Measurements from ENCODE around the gene MAP4K2. TPM values are rescaled to one million over a fixed set of nuclear protein-coding genes. Genes with fewer than 3 reads are reported as not detected.

The MAP4K2 gene
- polyA plus RNA-seq, 3 donors from 2014 or later, result 9.2 to 16.4 (median 15.9) TPM

- DNase-seq, result no peak
- Mint-ChIP-seq H3K9me3 (no peaks in the 10 kb centered on the region), H3K4me1 (peaks cover 70 to 95% of the 10 kb centered on the region in 2 donors), H3K4me3 (no peak overlapping the region), H3K27ac (peak overlapping the region in 5 of 6 donors; percentile 20 to 80 (median 64)), H3K36me3 (peaks cover 34 to 84% (median 78%) of the 10 kb centered on the region in 3 donors), H3K27me3 (ENCODE audit: low read depth in 3 of 3) (peaks cover 13 to 37% (median 21%) of the 10 kb centered on the region in 3 donors)
Observed at GRCh38 chr11:64771861-64772260, 31.2 kb downstream of the MAP4K2 start.

- Mint-ChIP-seq H3K36me3 (peaks cover 35 to 78% (median 67%) of the 10 kb centered on the region in 3 donors), H3K27me3 (ENCODE audit: low read depth in 3 of 3) (peaks cover 15 to 41% (median 26%) of the 10 kb centered on the region in 3 donors), H3K4me3 (no peak overlapping the region), H3K9me3 (no peaks in the 10 kb centered on the region), H3K27ac (peak overlapping the region in 5 of 6 donors; percentile 11 to 69 (median 57)), H3K4me1 (peaks cover 66 to 92% of the 10 kb centered on the region in 2 donors)
- no peak for DNase-seq
Observed at GRCh38 chr11:64770120-64770519, 32.9 kb downstream of the MAP4K2 start.

- peaks cover 68 to 93% of the 10 kb centered on the region in 2 donors for H3K4me1 Mint-ChIP-seq
- peak overlapping the region; percentile 4 to 84 (median 53) for H3K27ac Mint-ChIP-seq
- no peak for DNase-seq
- peaks cover 42 to 81% (median 71%) of the 10 kb centered on the region in 3 donors for H3K36me3 Mint-ChIP-seq
- H3K27me3 Mint-ChIP-seq (ENCODE audit: low read depth in 3 of 3), result peaks cover 19 to 50% (median 34%) of the 10 kb centered on the region in 3 donors
- no peaks in the 10 kb centered on the region for H3K9me3 Mint-ChIP-seq
- H3K4me3 Mint-ChIP-seq, result peak overlapping the region in 1 of 5 donors; percentile 40
Observed at GRCh38 chr11:64769283-64769682, 33.7 kb downstream of the MAP4K2 start.

GRCh38 chr11:64768300-64768694 lies 34.7 kb downstream of the MAP4K2 start:
- H3K27ac Mint-ChIP-seq, result peak overlapping the region in 5 of 6 donors; percentile 77 to 94 (median 88)

GRCh38 chr11:64767344-64768299 lies 35.4 kb downstream of the MAP4K2 start:
- peak overlapping the region; percentile 63 to 73 (median 70) for H3K4me3 Mint-ChIP-seq
- H3K36me3 Mint-ChIP-seq, result peaks cover 40 to 72% (median 55%) of the 10 kb centered on the region in 3 donors
- no peaks in the 10 kb centered on the region for H3K9me3 Mint-ChIP-seq
- peaks cover 73 to 93% of the 10 kb centered on the region in 2 donors for H3K4me1 Mint-ChIP-seq
- H3K27me3 Mint-ChIP-seq (ENCODE audit: low read depth in 3 of 3), result peaks cover 20 to 56% (median 39%) of the 10 kb centered on the region in 3 donors
- peak overlapping the region; percentile 77 to 94 (median 88) for H3K27ac Mint-ChIP-seq
- peak; percentile 78 to 81 (median 79) for DNase-seq

More at GRCh38 chr11:64768300-64768694, 34.7 kb downstream of the MAP4K2 start:
- Mint-ChIP-seq H3K27me3 (ENCODE audit: low read depth in 3 of 3) (peaks cover 19 to 53% (median 36%) of the 10 kb centered on the region in 3 donors), H3K4me1 (peaks cover 73 to 93% of the 10 kb centered on the region in 2 donors), H3K9me3 (no peaks in the 10 kb centered on the region), H3K36me3 (peaks cover 41 to 73% (median 62%) of the 10 kb centered on the region in 3 donors), H3K4me3 (peak overlapping the region in 3 of 5 donors; percentile 18 to 33 (median 20))
- DNase-seq, result no peak

- H3K9me3 Mint-ChIP-seq, result no peaks in the 10 kb centered on the region
- peaks cover 23 to 63% (median 43%) of the 10 kb centered on the region in 3 donors for H3K27me3 Mint-ChIP-seq (ENCODE audit: low read depth in 3 of 3)
- peak overlapping the region in 5 of 6 donors; percentile 80 to 94 (median 88) for H3K27ac Mint-ChIP-seq
- no peak for DNase-seq
- H3K36me3 Mint-ChIP-seq, result peaks cover 46 to 67% (median 53%) of the 10 kb centered on the region in 3 donors
- H3K4me1 Mint-ChIP-seq, result peaks cover 73 to 93% of the 10 kb centered on the region in 2 donors
- peak overlapping the region in 4 of 5 donors; percentile 63 to 80 (median 71) for H3K4me3 Mint-ChIP-seq
Observed at GRCh38 chr11:64766881-64767280, 36.1 kb downstream of the MAP4K2 start.

- Mint-ChIP-seq H3K4me1 (peaks cover 77 to 93% of the 10 kb centered on the region in 2 donors), H3K36me3 (peaks cover 45 to 58% (median 45%) of the 10 kb centered on the region in 3 donors), H3K27ac (peak overlapping the region; percentile 85 to 96 (median 92)), H3K4me3 (peak overlapping the region; percentile 74 to 88 (median 85)), H3K27me3 (ENCODE audit: low read depth in 3 of 3) (peaks cover 26 to 66% (median 44%) of the 10 kb centered on the region in 3 donors), H3K9me3 (no peaks in the 10 kb centered on the region)
- DNase-seq, result peak; percentile 50 to 56 (median 53)
Observed at GRCh38 chr11:64765851-64766665, 37.0 kb downstream of the MAP4K2 start.

GRCh38 chr11:64765291-64765850 lies 37.6 kb downstream of the MAP4K2 start:
- peaks cover 28 to 64% (median 49%) of the 10 kb centered on the region in 3 donors for H3K27me3 Mint-ChIP-seq (ENCODE audit: low read depth in 3 of 3)
- DNase-seq, result peak in 2 of 3 donors; percentile 26 to 30
- H3K9me3 Mint-ChIP-seq, result no peaks in the 10 kb centered on the region
- H3K36me3 Mint-ChIP-seq, result peaks cover 38 to 51% (median 39%) of the 10 kb centered on the region in 3 donors
- peak overlapping the region; percentile 90 to 96 (median 92) for H3K27ac Mint-ChIP-seq
- H3K4me1 Mint-ChIP-seq, result peaks cover 82 to 93% of the 10 kb centered on the region in 2 donors
- H3K4me3 Mint-ChIP-seq, result peak overlapping the region; percentile 74 to 88 (median 85)

GRCh38 chr11:64764753-64765152 lies 38.3 kb downstream of the MAP4K2 start:
- H3K27me3 Mint-ChIP-seq (ENCODE audit: low read depth in 3 of 3), result peaks cover 28 to 64% (median 49%) of the 10 kb centered on the region in 3 donors
- peak overlapping the region; percentile 74 to 88 (median 85) for H3K4me3 Mint-ChIP-seq
- H3K36me3 Mint-ChIP-seq, result peaks cover 34 to 47% (median 37%) of the 10 kb centered on the region in 3 donors

GRCh38 chr11:64764040-64764611 lies 38.9 kb downstream of the MAP4K2 start:
- H3K27me3 Mint-ChIP-seq (ENCODE audit: low read depth in 3 of 3), result peaks cover 28 to 58% (median 49%) of the 10 kb centered on the region in 3 donors
- peak; percentile 85 to 87 (median 86) for DNase-seq
- peaks cover 90 to 97% of the 10 kb centered on the region in 2 donors for H3K4me1 Mint-ChIP-seq
- peak overlapping the region; percentile 90 to 96 (median 92) for H3K27ac Mint-ChIP-seq
- H3K36me3 Mint-ChIP-seq, result peaks cover 27 to 41% (median 32%) of the 10 kb centered on the region in 3 donors
- peak overlapping the region; percentile 74 to 88 (median 85) for H3K4me3 Mint-ChIP-seq
- no peaks in the 10 kb centered on the region for H3K9me3 Mint-ChIP-seq

More at GRCh38 chr11:64764753-64765152, 38.3 kb downstream of the MAP4K2 start:
- H3K9me3 Mint-ChIP-seq, result no peaks in the 10 kb centered on the region
- peak overlapping the region; percentile 90 to 96 (median 92) for H3K27ac Mint-ChIP-seq
- no peak for DNase-seq
- H3K4me1 Mint-ChIP-seq, result peaks cover 88 to 97% of the 10 kb centered on the region in 2 donors

GRCh38 chr11:64763526-64764039 lies 39.4 kb downstream of the MAP4K2 start:
- Mint-ChIP-seq H3K4me3 (peak overlapping the region; percentile 74 to 88 (median 85)), H3K9me3 (no peaks in the 10 kb centered on the region), H3K27me3 (ENCODE audit: low read depth in 3 of 3) (peaks cover 28 to 53% (median 46%) of the 10 kb centered on the region in 3 donors), H3K4me1 (peaks cover 94 to 97% of the 10 kb centered on the region in 2 donors), H3K36me3 (peaks cover 25 to 36% (median 31%) of the 10 kb centered on the region in 3 donors), H3K27ac (peak overlapping the region; percentile 90 to 96 (median 92))
- peak in 2 of 3 donors; percentile 30 to 35 for DNase-seq

Data from immature natural killer cell (primary cell).